Osteoblast (primary cell): ENCODE data around the gene TTPAL. TPM values are rescaled to one million over a fixed set of nuclear protein-coding genes. Genes with fewer than 3 reads are reported as not detected.

Experiments
- DNase-seq: peaks from one replicate; pipeline ENCODE4 v3.0.0; 2011; ENCODE audit warnings: low spot score, mixed read lengths; ENCODE audit not compliant: insufficient read length; ENCODE audit errors: missing footprints
- H2AFZ ChIP-seq: 2 replicates; pipeline ENCODE4 v1.6.0; 2011; ENCODE audit warnings: mild to moderate bottlenecking, low read length
- H3K27ac ChIP-seq: 2 replicates; pipeline ENCODE4 v1.5.1; 2011; ENCODE audit warnings: mild to moderate bottlenecking, low read depth, low read length, moderate library complexity
- H3K27me3 ChIP-seq: 2 replicates; pipeline ENCODE4 v1.6.0; 2012; ENCODE audit warnings: mild to moderate bottlenecking, control low read depth, inconsistent platforms, low read length, moderate library complexity; ENCODE audit not compliant: insufficient read depth
- H3K36me3 ChIP-seq: 2 replicates; pipeline ENCODE4 v1.5.1; 2011; ENCODE audit warnings: mild to moderate bottlenecking, low read length, control low read depth, moderate library complexity; ENCODE audit not compliant: insufficient read depth
- H3K4me1 ChIP-seq: 2 replicates; pipeline ENCODE4 v1.5.1; 2011; ENCODE audit warnings: mild to moderate bottlenecking, low read length, control low read depth, moderate library complexity; ENCODE audit not compliant: insufficient read depth
- H3K4me2 ChIP-seq: 2 replicates; pipeline ENCODE4 v1.6.0; 2011; ENCODE audit warnings: mild to moderate bottlenecking, low read length; ENCODE audit not compliant: insufficient read depth
- H3K4me3 ChIP-seq: fragments of 200-600 bp; sonication (generic); 3 replicates; pipeline ENCODE4 v1.5.1; 2012; ENCODE audit warnings: mild to moderate bottlenecking, low read length, inconsistent platforms; ENCODE audit not compliant: insufficient read depth
- H3K79me2 ChIP-seq: 2 replicates; pipeline ENCODE4 v1.6.0; 2012; ENCODE audit warnings: mild to moderate bottlenecking, low read length, control low read depth, inconsistent platforms; ENCODE audit not compliant: insufficient read depth
- H3K9me3 ChIP-seq: 2 replicates; pipeline ENCODE4 v1.5.1; 2011; ENCODE audit warnings: low read depth, low read length, control low read depth
- H4K20me1 ChIP-seq: 2 replicates; pipeline ENCODE4 v1.6.0; 2012; ENCODE audit warnings: mild to moderate bottlenecking, low read length, control low read depth; ENCODE audit not compliant: insufficient read depth
- total RNA-seq: library from RNA; depleted of rRNA; stranded (reverse); fragments of >200 nt; gene quantifications from 2 replicates; pipeline ENCODE4 v1.2.3, GENCODE V29; 2012
- TF ChIP-seq, protein P1 (sequence below): IDR thresholded peaks from 2 replicates; pipeline ENCODE4 v1.5.1; 2011; ENCODE audit warnings: mild to moderate bottlenecking, low read depth, low read length, moderate library complexity; ENCODE audit errors: extremely low read depth

TTPAL gene
- total RNA-seq, 1 donor, result 12.7 TPM

DNA sequence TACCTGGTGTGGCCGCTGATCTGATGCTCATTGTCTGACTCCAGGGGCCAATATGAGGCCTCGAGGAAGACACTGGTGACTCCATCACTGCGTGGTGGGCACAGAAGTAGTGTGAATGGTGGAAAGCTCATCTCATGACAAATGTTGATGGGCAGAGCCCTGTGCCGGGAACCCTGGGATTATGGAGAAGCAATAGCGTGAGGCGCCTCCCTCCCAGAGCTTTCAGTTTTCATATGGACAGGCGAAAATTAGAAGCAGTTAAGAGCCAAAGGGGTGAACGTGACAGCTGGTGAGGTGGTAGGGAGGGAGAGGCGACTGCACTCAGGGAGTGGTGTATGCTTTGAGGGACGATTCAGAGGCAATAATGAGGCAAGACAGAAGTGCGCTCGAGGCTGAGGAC lies 39.3 kb upstream of the TTPAL start:
- H3K79me2 ChIP-seq, result no peaks in the 10 kb centered on the region
- no peaks in the 10 kb centered on the region for H3K9me3 ChIP-seq
- no peak for DNase-seq
- H4K20me1 ChIP-seq, result no peaks in the 10 kb centered on the region
- H2AFZ ChIP-seq, result no peak overlapping the region
- TF ChIP-seq, protein P1, sequence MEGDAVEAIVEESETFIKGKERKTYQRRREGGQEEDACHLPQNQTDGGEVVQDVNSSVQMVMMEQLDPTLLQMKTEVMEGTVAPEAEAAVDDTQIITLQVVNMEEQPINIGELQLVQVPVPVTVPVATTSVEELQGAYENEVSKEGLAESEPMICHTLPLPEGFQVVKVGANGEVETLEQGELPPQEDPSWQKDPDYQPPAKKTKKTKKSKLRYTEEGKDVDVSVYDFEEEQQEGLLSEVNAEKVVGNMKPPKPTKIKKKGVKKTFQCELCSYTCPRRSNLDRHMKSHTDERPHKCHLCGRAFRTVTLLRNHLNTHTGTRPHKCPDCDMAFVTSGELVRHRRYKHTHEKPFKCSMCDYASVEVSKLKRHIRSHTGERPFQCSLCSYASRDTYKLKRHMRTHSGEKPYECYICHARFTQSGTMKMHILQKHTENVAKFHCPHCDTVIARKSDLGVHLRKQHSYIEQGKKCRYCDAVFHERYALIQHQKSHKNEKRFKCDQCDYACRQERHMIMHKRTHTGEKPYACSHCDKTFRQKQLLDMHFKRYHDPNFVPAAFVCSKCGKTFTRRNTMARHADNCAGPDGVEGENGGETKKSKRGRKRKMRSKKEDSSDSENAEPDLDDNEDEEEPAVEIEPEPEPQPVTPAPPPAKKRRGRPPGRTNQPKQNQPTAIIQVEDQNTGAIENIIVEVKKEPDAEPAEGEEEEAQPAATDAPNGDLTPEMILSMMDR, result no peak
- H3K4me3 ChIP-seq, result no peak overlapping the region
- no peak overlapping the region for H3K4me2 ChIP-seq
- no peak overlapping the region for H3K27ac ChIP-seq
- no peaks in the 10 kb centered on the region for H3K4me1 ChIP-seq
- H3K27me3 ChIP-seq, result peaks cover 16% of the 10 kb centered on the region
- H3K36me3 ChIP-seq, result no peaks in the 10 kb centered on the region

- TF ChIP-seq, protein P1, result no peak
- H3K36me3 ChIP-seq, result no peaks in the 10 kb centered on the region
Observed at GRCh38 chr20:44437497-44437896, 38.2 kb upstream of the TTPAL start.

GRCh38 chr20:44438782-44439181 lies 36.9 kb upstream of the TTPAL start:
- Histone ChIP-seq H3K36me3 (no peaks in the 10 kb centered on the region), H3K4me1 (no peaks in the 10 kb centered on the region), H4K20me1 (no peaks in the 10 kb centered on the region), H3K9me3 (no peaks in the 10 kb centered on the region), H2AFZ (no peak overlapping the region), H3K4me2 (no peak overlapping the region), H3K4me3 (no peak overlapping the region), H3K79me2 (no peaks in the 10 kb centered on the region), H3K27me3 (peaks cover 5% of the 10 kb centered on the region), H3K27ac (no peak overlapping the region)
- no peak for DNase-seq
- TF ChIP-seq, protein P1, result no peak

More at GRCh38 chr20:44437497-44437896, 38.2 kb upstream of the TTPAL start:
- Histone ChIP-seq H4K20me1 (no peaks in the 10 kb centered on the region), H2AFZ (no peak overlapping the region), H3K4me3 (no peak overlapping the region), H3K27ac (no peak overlapping the region), H3K4me2 (no peak overlapping the region), H3K9me3 (no peaks in the 10 kb centered on the region), H3K27me3 (peaks cover 14% of the 10 kb centered on the region), H3K79me2 (no peaks in the 10 kb centered on the region), H3K4me1 (no peaks in the 10 kb centered on the region)
- DNase-seq, result no peak

- H3K79me2 ChIP-seq, result no peaks in the 10 kb centered on the region
- no peak overlapping the region for H3K27ac ChIP-seq
- no peak overlapping the region for H3K4me3 ChIP-seq
- H3K36me3 ChIP-seq, result no peaks in the 10 kb centered on the region
- H2AFZ ChIP-seq, result no peak overlapping the region
- no peaks in the 10 kb centered on the region for H3K9me3 ChIP-seq
- H3K4me1 ChIP-seq, result no peaks in the 10 kb centered on the region
- DNase-seq, result no peak
- H3K27me3 ChIP-seq, result no peaks in the 10 kb centered on the region
- no peaks in the 10 kb centered on the region for H4K20me1 ChIP-seq
- H3K4me2 ChIP-seq, result no peak overlapping the region
- TF ChIP-seq, protein P1, result no peak
Observed at GRCh38 chr20:44439318-44439717, 36.4 kb upstream of the TTPAL start.
